ENCODE data around the gene FSTL4. TPM values are rescaled to one million over a fixed set of nuclear protein-coding genes. Genes with fewer than 3 reads are reported as not detected.

FSTL4 gene
- total and polyA plus RNA-seq, 2 donors from 2014 or later = 0.09 to 4.0 TPM

- no peak for FAIRE-seq
These were observed 13.3 kb downstream of the FSTL4 start for GRCh38 chr5:133599044-133599443.

GRCh38 chr5:133596049-133596448 lies 16.3 kb downstream of the FSTL4 start:
- TF ChIP-seq CTCF (IDR thresholded peaks at IDR 0.05; ENCODE audit: borderline replicate concordance, extremely low read depth, insufficient read depth) = no peak
- Histone ChIP-seq H3K4me1 (ENCODE audit: control insufficient read depth in 2 of 3, insufficient read depth in 2 of 3, low read depth in 1 of 3, low read length in 3 of 3) (no peaks in the 10 kb centered on the region), H3K27ac (ENCODE audit: low read depth in 2 of 2, low read length in 2 of 2) (no peak overlapping the region), H3K9me3 (ENCODE audit: control insufficient read depth in 2 of 3, insufficient read depth in 1 of 3, low read length in 3 of 3) (no peaks in the 10 kb centered on the region), H3K27me3 (ENCODE audit: control insufficient read depth, insufficient read depth, low read length) (no peaks in the 10 kb centered on the region), H3K4me3 (ENCODE audit: low read length in 3 of 3) (no peak overlapping the region), H3K9ac (ENCODE audit: low read length in 3 of 3) (no peak overlapping the region), H3K36me3 (ENCODE audit: control insufficient read depth in 2 of 3, insufficient read depth in 3 of 3, low read length in 3 of 3) (no peaks in the 10 kb centered on the region)
- DNase-seq (no peak), FAIRE-seq (no peak)
- intact Hi-C loops (cut with DNase I) = no loop called here

More at GRCh38 chr5:133599044-133599443, 13.3 kb downstream of the FSTL4 start:
- no peak for DNase-seq
- Histone ChIP-seq H3K9me3 (ENCODE audit: control insufficient read depth in 2 of 3, insufficient read depth in 1 of 3, low read length in 3 of 3) (no peaks in the 10 kb centered on the region), H3K36me3 (ENCODE audit: control insufficient read depth in 2 of 3, insufficient read depth in 3 of 3, low read length in 3 of 3) (no peaks in the 10 kb centered on the region), H3K27ac (ENCODE audit: low read depth in 2 of 2, low read length in 2 of 2) (no peak overlapping the region), H3K4me1 (ENCODE audit: control insufficient read depth in 2 of 3, insufficient read depth in 2 of 3, low read depth in 1 of 3, low read length in 3 of 3) (no peaks in the 10 kb centered on the region), H3K4me3 (ENCODE audit: low read length in 3 of 3) (no peak overlapping the region), H3K27me3 (ENCODE audit: control insufficient read depth, insufficient read depth, low read length) (peaks cover under 1% of the 10 kb centered on the region), H3K9ac (ENCODE audit: low read length in 3 of 3) (no peak overlapping the region)
- intact Hi-C loops (cut with DNase I) = no loop called here
- TF ChIP-seq CTCF (IDR thresholded peaks at IDR 0.05; ENCODE audit: borderline replicate concordance, extremely low read depth, insufficient read depth) = no peak

GRCh38 chr5:133595465-133595864 lies 16.9 kb downstream of the FSTL4 start:
- no peaks in the 10 kb centered on the region for H3K4me1 ChIP-seq (ENCODE audit: control insufficient read depth in 2 of 3, insufficient read depth in 2 of 3, low read depth in 1 of 3, low read length in 3 of 3)
- no peaks in the 10 kb centered on the region for H3K27me3 ChIP-seq (ENCODE audit: control insufficient read depth, insufficient read depth, low read length)
- FAIRE-seq (no peak), DNase-seq (no peak)
- no peak overlapping the region for H3K4me3 ChIP-seq (ENCODE audit: low read length in 3 of 3)
- H3K27ac ChIP-seq (ENCODE audit: low read depth in 2 of 2, low read length in 2 of 2) = no peak overlapping the region
- no peak overlapping the region for H3K9ac ChIP-seq (ENCODE audit: low read length in 3 of 3)
- intact Hi-C loops (cut with DNase I) = no loop called here
- no peaks in the 10 kb centered on the region for H3K36me3 ChIP-seq (ENCODE audit: control insufficient read depth in 2 of 3, insufficient read depth in 3 of 3, low read length in 3 of 3)
- H3K9me3 ChIP-seq (ENCODE audit: control insufficient read depth in 2 of 3, insufficient read depth in 1 of 3, low read length in 3 of 3) = no peaks in the 10 kb centered on the region
- TF ChIP-seq CTCF (IDR thresholded peaks at IDR 0.05; ENCODE audit: borderline replicate concordance, extremely low read depth, insufficient read depth) = no peak

GRCh38 chr5:133589286-133589685 lies 23.1 kb downstream of the FSTL4 start:
- no peaks in the 10 kb centered on the region for H3K4me1 ChIP-seq (ENCODE audit: control insufficient read depth in 2 of 3, insufficient read depth in 2 of 3, low read depth in 1 of 3, low read length in 3 of 3)
- intact Hi-C loops (cut with DNase I) = no loop called here
- FAIRE-seq = no peak
- no peak for DNase-seq
- no peaks in the 10 kb centered on the region for H3K9me3 ChIP-seq (ENCODE audit: control insufficient read depth in 2 of 3, insufficient read depth in 1 of 3, low read length in 3 of 3)
- H3K27ac ChIP-seq (ENCODE audit: low read depth in 2 of 2, low read length in 2 of 2) = no peak overlapping the region
- no peaks in the 10 kb centered on the region for H3K36me3 ChIP-seq (ENCODE audit: control insufficient read depth in 2 of 3, insufficient read depth in 3 of 3, low read length in 3 of 3)
- no peak overlapping the region for H3K4me3 ChIP-seq (ENCODE audit: low read length in 3 of 3)
- no peaks in the 10 kb centered on the region for H3K27me3 ChIP-seq (ENCODE audit: control insufficient read depth, insufficient read depth, low read length)
- TF ChIP-seq CTCF (IDR thresholded peaks at IDR 0.05; ENCODE audit: borderline replicate concordance, extremely low read depth, insufficient read depth) = no peak
- no peak overlapping the region for H3K9ac ChIP-seq (ENCODE audit: low read length in 3 of 3)
